ENCODE data around the gene MCF2L.
"Not testable (repeated sequence)": the region's sequence is repeated elsewhere in the genome, so short reads cannot be mapped to it uniquely, and the experiment has no call there.

Gene MCF2L

GRCh38 chr13:113091891-113092775 lies 123.1 kb downstream of the MCF2L start:
- in situ Hi-C loops (cut with HindIII; ENCODE audit: low pct_unique_long_range_greater_than_20kb, low sequenced_read_pairs), result no loop called here
- no peak for DNase-seq (ENCODE audit: low read depth in 1 of 2, low spot score in 1 of 2)
- TF ChIP-seq JUND (IDR thresholded peaks at IDR 0.05; ENCODE audit: low read depth), result no peak

DNA sequence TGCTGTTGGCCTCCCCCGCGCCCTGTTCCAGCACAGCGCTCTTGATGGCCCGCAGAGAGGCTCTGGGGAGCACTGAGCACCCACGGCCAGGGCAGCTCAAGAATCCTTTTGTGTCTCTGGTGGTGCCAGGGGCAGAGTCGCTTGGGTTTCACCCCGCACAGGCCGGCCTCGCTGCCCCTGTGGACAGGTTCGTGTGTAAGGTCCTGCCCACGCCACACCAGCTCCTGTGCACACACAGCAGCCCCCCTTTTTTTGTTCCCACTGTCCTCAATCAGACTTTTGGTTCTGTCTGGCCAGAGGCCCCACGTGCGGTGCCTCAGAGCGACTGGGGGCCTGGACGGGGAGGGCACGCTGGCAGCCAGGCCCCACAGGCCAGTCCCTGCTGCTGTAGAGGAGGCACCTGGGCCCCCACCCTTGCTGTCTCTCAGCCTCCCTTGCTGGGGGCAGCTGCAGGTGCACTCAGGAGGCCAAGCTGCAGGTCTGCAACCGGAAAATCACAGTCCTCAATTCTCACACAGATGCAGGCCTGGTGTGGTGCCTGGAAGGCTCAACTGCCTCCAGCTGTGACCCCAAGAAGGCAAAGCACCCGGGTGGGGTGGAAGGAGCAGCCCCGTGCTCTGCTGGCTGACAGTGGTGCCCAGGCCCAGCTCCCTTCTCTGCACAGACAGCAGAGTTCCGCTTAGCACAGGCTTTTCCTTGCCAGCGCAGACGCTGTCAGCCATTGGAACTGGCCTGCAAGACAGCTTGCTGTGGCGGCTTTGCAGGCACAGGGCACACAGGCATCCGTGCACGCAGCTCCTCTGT lies 124.0 kb downstream of the MCF2L start:
- no peak for TF ChIP-seq JUND (IDR thresholded peaks at IDR 0.05; ENCODE audit: low read depth)
- no peak for DNase-seq (ENCODE audit: low read depth in 1 of 2, low spot score in 1 of 2)
- in situ Hi-C loops (cut with HindIII; ENCODE audit: low pct_unique_long_range_greater_than_20kb, low sequenced_read_pairs), result no loop called here

DNA sequence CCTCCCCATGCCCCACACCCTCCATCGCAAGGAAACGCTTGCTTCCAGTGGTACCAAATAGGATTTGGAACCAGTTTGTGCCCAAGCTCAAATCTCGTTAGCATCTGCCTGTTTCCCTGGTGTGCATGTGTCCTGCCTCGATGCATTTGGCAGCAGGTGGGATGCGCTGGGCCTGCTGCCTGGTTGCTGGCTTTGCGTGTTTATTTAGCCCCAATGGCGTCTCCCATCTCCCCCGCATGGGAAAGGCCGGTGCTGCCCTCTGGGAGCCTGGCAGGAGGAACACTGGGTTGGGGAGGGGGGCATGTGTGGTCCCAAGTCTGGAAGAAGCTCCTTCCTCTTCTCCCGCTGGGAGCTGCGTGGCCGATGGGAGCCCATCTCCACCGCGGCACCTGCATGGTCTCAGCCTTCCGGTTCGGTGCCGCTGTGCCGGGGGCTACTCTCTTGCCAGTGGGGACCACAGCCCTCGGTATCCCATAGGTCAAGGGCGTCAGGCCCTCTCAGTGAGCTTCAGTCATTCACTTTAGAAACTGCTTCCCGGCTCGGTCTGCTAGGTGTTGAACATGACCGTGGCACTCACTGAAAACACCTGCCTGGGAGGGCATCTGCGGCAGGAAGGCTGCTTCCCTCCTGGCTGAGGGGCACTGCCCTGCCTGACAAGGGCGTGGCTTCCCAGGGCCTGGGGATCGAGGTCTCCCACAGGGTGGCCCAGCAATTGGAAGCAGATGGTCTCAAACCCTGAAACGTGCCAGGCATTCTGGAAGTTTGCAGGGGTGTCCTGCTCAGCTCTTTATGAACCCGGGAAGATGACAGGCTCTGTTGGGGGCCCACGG lies 124.8 kb downstream of the MCF2L start:
- no peak for TF ChIP-seq JUND (IDR thresholded peaks at IDR 0.05; ENCODE audit: low read depth)
- DNase-seq (ENCODE audit: low read depth in 1 of 2, low spot score in 1 of 2), result no peak
- in situ Hi-C loops (cut with HindIII; ENCODE audit: low pct_unique_long_range_greater_than_20kb, low sequenced_read_pairs), result no loop called here

DNA sequence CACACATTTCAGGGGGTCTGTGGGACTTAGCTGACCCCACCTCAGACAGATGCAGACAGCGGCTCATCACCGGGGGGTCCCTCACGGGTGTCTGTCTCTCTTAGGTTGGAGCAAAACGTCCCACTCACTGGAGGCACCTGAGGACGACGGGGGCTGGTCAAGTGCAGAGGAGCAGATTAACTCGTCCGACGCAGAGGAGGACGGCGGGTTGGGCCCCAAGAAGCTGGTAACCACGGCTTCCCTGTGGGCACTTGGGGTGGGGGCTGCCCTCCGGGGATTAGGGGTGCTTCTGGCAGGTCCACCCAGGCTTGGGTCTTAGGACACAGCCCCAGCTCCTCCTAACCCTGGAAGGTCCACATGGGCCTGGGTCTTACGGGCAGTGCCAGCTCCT lies 125.4 kb downstream of the MCF2L start:
- in situ Hi-C loops (cut with HindIII; ENCODE audit: low pct_unique_long_range_greater_than_20kb, low sequenced_read_pairs), result no loop called here
- no peak for DNase-seq (ENCODE audit: low read depth in 1 of 2, low spot score in 1 of 2)
- TF ChIP-seq JUND (IDR thresholded peaks at IDR 0.05; ENCODE audit: low read depth), result no peak

- DNase-seq (ENCODE audit: low read depth in 1 of 2, low spot score in 1 of 2), result no peak
- TF ChIP-seq JUND (IDR thresholded peaks at IDR 0.05; ENCODE audit: low read depth), result no peak
- in situ Hi-C loops (cut with HindIII; ENCODE audit: low pct_unique_long_range_greater_than_20kb, low sequenced_read_pairs), result no loop called here
Observed at GRCh38 chr13:113095146-113096051, 126.4 kb downstream of the MCF2L start.

DNA sequence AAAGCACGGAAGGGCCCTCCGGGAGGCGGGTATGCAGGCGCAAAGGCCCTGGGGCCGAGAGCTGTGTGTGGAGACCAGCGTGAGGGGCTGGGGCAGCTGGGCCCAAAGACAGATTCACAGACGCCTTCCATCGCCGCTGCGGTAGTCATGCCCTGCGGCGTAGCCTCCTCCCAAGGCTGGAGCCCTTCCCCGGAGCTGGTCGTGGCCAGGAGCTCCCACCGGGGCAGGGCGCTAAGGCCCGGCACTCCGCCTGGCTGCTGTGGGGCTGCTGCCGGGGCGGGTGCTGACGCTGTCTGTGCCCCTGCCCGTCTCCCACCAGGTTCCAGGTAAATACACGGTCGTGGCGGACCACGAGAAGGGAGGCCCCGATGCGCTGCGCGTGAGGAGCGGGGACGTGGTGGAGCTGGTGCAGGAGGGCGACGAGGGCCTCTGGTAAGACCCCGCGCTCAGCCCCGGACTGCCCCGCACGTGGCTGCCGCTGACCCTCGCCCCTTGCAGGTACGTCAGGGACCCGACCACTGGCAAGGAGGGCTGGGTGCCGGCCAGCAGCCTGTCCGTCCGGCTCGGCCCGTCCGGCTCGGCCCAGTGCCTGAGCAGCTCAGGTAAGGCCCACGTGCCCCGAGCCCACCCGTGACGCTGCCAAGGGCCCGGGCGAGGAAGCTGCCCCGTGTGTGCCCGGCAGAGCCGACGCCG lies 127.2 kb downstream of the MCF2L start:
- in situ Hi-C loops (cut with HindIII; ENCODE audit: low pct_unique_long_range_greater_than_20kb, low sequenced_read_pairs), result no loop called here

DNA sequence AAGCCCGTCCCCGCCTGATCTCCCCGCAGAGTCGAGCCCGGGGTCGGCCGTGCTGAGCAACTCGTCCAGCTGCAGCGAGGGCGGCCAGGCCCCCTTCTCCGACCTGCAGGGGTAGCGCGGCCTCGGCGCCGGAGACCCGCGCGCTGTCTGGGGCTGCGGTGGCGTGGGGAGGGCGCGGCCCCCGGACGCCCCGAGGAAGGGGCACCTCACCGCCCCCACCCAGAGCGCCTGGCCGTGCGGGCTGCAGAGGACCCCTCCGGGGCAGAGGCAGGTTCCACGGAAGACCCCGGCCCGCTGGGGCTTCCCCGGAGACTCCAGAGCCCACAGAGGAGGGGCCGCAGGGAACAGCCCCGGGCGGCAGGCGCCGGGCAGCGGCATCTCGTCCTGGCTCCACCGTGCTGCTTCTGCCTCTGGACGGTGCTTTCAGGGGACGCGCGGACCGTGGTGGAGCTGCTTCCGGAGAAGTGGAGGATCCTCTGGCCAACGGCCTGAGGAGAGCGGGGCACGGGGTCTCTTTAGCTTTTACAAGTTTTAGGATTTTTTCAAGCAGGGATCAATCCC lies 127.8 kb downstream of the MCF2L start:
- DNase-seq (ENCODE audit: low read depth in 1 of 2, low spot score in 1 of 2), result no peak
- in situ Hi-C loops (cut with HindIII; ENCODE audit: low pct_unique_long_range_greater_than_20kb, low sequenced_read_pairs), result no loop called here
- no peak for TF ChIP-seq JUND (IDR thresholded peaks at IDR 0.05; ENCODE audit: low read depth)

More for the DNA sequence above, 127.2 kb downstream of the MCF2L start:
- no peak for TF ChIP-seq JUND (IDR thresholded peaks at IDR 0.05; ENCODE audit: low read depth)
- DNase-seq (ENCODE audit: low read depth in 1 of 2, low spot score in 1 of 2), result no peak

DNA sequence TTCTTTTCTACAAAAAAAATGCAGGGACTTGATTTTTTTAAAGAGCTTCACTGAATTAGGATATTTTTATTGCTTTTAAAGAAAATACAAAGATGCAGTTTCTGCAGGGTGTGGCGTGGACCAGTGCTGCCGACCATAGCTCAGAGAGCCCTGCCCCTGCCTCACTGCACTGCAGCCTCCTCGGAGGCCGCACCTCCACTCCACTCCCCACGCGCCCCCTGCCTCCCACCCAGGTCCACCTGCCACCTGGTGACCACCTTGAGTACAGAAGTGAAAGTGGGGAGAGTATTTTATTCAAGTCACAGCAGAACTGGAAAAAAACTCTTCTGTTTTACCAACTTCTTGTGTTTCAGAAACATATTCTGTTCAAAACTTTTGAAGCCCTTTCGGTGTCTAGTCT lies 128.6 kb downstream of the MCF2L start:
- no peak for DNase-seq (ENCODE audit: low read depth in 1 of 2, low spot score in 1 of 2)
- no peak for TF ChIP-seq JUND (IDR thresholded peaks at IDR 0.05; ENCODE audit: low read depth)
- in situ Hi-C loops (cut with HindIII; ENCODE audit: low pct_unique_long_range_greater_than_20kb, low sequenced_read_pairs), result no loop called here

DNA sequence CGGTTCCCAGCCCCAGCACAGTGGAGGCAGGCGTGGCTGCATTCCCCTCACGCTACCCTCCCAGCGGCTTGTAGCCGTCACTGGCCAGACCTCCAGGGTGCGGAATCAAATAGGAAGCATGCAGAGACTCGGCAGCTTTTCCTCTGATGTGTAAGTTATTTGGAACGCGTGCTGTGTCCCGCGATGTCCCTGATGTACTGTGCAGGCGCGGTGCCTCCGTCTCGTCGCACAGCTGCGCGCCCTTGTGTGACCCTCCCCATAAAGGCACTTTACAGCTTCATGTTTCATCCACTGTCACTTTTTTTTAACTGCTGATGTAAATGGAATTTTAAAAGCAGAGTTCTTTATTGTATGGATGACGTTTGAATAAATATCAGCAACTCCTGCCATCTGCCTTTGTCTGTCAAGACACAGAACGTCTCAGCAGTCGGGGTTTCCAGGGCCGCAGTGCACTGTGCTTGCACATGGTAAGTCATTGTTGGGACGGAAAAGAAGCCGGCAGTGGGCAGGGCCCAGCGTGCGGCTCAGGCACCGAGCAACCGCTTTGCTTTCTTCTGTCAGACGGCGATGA lies 129.2 kb downstream of the MCF2L start:
- no peak for DNase-seq (ENCODE audit: low read depth in 1 of 2, low spot score in 1 of 2)
- in situ Hi-C loops (cut with HindIII; ENCODE audit: low pct_unique_long_range_greater_than_20kb, low sequenced_read_pairs), result no loop called here
- TF ChIP-seq JUND (IDR thresholded peaks at IDR 0.05; ENCODE audit: low read depth), result no peak

DNA sequence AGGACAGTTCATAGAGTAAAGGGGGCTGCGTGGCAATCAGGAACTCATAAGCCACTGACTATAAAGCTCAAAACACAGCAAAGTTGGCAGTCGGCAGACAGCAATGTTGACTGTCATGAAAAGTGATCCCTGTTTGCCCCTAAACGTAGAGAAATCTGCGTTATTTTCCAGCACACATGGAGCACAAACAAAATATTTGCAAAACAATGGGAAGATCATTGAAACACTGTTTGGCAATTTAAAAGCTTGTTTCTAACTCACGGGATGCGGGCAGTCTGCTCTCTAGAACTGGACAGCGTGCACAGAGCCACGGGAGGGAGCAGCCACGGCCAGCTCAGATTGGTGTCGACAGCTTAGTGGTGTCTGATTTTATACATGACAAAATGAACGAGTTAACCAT lies 130.1 kb downstream of the MCF2L start:
- in situ Hi-C loops (cut with HindIII; ENCODE audit: low pct_unique_long_range_greater_than_20kb, low sequenced_read_pairs), result no loop called here

DNA sequence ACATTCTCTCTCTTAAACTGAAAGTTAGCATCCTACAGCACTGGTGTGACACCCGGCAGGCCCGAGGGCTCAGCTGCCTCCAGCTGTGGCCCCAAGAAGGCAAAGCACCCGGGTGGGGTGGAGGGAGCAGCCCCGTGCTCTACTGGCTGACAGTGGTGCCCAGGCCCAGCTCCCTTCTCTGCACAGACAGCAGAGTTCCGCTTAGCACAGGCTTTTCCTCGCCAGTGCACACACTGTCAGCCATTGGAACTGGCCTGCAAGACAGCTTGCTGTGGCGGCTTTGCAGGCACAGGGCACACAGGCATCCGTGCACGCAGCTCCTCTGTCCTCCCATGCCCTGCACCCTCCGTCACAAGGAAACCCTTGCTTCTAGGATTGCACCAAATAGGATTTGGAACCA lies 133.3 kb downstream of the MCF2L start:
- DNase-seq (ENCODE audit: low read depth in 1 of 2, low spot score in 1 of 2); in situ Hi-C loops (cut with HindIII; ENCODE audit: low pct_unique_long_range_greater_than_20kb, low sequenced_read_pairs): not testable (repeated sequence)

More for the DNA sequence above, 130.1 kb downstream of the MCF2L start:
- no peak for DNase-seq (ENCODE audit: low read depth in 1 of 2, low spot score in 1 of 2)
- no peak for TF ChIP-seq JUND (IDR thresholded peaks at IDR 0.05; ENCODE audit: low read depth)

Data from T47D (cell line).